SH-SY5Y (cell line): ENCODE results near the gene HEYL.

Experiments used
- GATA2 ChIP-seq: IDR thresholded peaks from 2 replicates; pipeline ENCODE4 v1.6.1; 2011; ENCODE audit warnings: mild to moderate bottlenecking, low read depth, low read length
- GATA3 ChIP-seq: IDR thresholded peaks from 2 replicates; pipeline ENCODE4 v1.6.1; 2011; ENCODE audit warnings: low read depth, mild to moderate bottlenecking, low read length, moderate library complexity

DNA sequence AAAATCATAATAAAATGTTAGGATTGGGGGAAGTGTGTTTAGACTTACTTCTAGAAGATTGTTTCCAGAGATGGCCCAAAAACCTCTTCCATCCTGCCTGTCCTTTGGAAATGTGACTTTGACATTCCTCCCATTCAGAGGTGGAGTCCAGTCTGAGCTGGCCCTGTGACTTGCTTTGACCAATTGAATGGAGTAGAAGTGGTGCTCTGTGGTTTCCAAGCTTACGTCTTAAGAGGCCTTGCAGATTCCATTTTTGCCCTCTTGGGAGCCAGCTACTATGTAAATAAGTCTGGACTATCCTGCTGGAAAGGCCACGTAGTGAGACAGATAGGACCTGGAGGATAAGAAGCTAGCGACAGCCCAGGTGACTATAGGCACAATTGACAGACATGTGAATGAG, 33.8 kb upstream of the HEYL start:
- no peak for TF ChIP-seq GATA2
- TF ChIP-seq GATA3 = no peak
